Dorsolateral prefrontal cortex (tissue), 118 donors: ENCODE measurements around the gene PTRH1. TPM values are rescaled to one million over a fixed set of nuclear protein-coding genes. Genes with fewer than 3 reads are reported as not detected.

Experiments
- total RNA-seq, 120 experiments: library from RNA; stranded (reverse); gene quantifications; one replicate each; pipeline versions ENCODE4 v1.2.3 to v1.2.4, GENCODE V29; 2022

PTRH1 gene
- total RNA-seq, 120 experiments from 2014 or later: 4.2 to 19.6 (median 11.9) TPM

Other genes with a start within 250 kb of the PTRH1 start
- 1,000 to 10,000 TPM in 52 of 120 experiments, 100 to 1,000 TPM in 68; 334 to 1,348 (median 969) TPM for gene STXBP1, start 103.4 kb downstream of the PTRH1 start, total RNA-seq
- gene CFAP157, start 8.7 kb downstream of the PTRH1 start, total RNA-seq: 1 to 10 TPM in 12 of 120 experiments, under 1 TPM in 92, not detected in 16; 0.11 to 1.7 (median 0.55) TPM
- gene TTC16, start 416 bp upstream of the PTRH1 start, total RNA-seq: 1 to 10 TPM in 3 of 120 experiments, under 1 TPM in 107, not detected in 10; 0.15 to 1.4 (median 0.47) TPM
- gene TOR2A, start 19.6 kb upstream of the PTRH1 start, total RNA-seq: 10 to 100 TPM in 101 of 120 experiments, 1 to 10 TPM in 19; 7.7 to 18.6 (median 12.5) TPM
- gene SH2D3C, start 63.0 kb upstream of the PTRH1 start, total RNA-seq: 10 to 100 TPM in 118 of 120 experiments, 1 to 10 TPM in 2; 9.3 to 27.9 (median 17.3) TPM
- 100 to 1,000 TPM in 89 of 120 experiments, 10 to 100 TPM in 31; 78.5 to 153 (median 110) TPM for gene CDK9, start 70.4 kb upstream of the PTRH1 start, total RNA-seq
- gene FPGS, start 87.2 kb upstream of the PTRH1 start, total RNA-seq: 10 to 100 TPM; 19.5 to 55.8 (median 36.6) TPM
- 10 to 100 TPM; 10.3 to 92.1 (median 25.6) TPM for gene ENG, start 139.0 kb upstream of the PTRH1 start, total RNA-seq
- 100 to 1,000 TPM in 108 of 120 experiments, 10 to 100 TPM in 12; 58.9 to 165 (median 129) TPM for gene AK1, start 162.0 kb upstream of the PTRH1 start, total RNA-seq
- 100 to 1,000 TPM in 113 of 120 experiments, 10 to 100 TPM in 7; 52.7 to 225 (median 137) TPM for gene ST6GALNAC6, start 183.9 kb upstream of the PTRH1 start, total RNA-seq
- 10 to 100 TPM; 13.2 to 58.0 (median 23.6) TPM for gene ST6GALNAC4, start 201.4 kb upstream of the PTRH1 start, total RNA-seq
- 10 to 100 TPM in 5 of 120 experiments, 1 to 10 TPM in 115; 1.2 to 13.2 (median 5.0) TPM for gene PIP5KL1, start 215.1 kb upstream of the PTRH1 start, total RNA-seq
- 10 to 100 TPM; 23.7 to 41.9 (median 31.9) TPM for gene DPM2, start 222.2 kb upstream of the PTRH1 start, total RNA-seq